ENCODE data around the gene APOBEC3C. TPM values are rescaled to one million over a fixed set of nuclear protein-coding genes. Genes with fewer than 3 reads are reported as not detected.
"Not testable (repeated sequence)": the region's sequence is repeated elsewhere in the genome, so short reads cannot be mapped to it uniquely, and the experiment has no call there.

The APOBEC3C gene
- total RNA-seq, 1 donor from 2014 or later, result 18.5 TPM

GRCh38 chr22:39016592-39016991 lies 2.5 kb downstream of the APOBEC3C start:
- H3K4me3 ChIP-seq (ENCODE audit: low read depth, low read length), result no peak overlapping the region
- TF ChIP-seq CTCF (conservative IDR thresholded peaks at IDR 0.05; ENCODE audit: low read depth, low read length), result no peak
- no peak for DNase-seq (ENCODE audit: low read depth)

GRCh38 chr22:39017596-39018365 lies 3.7 kb downstream of the APOBEC3C start:
- no peak for TF ChIP-seq CTCF (conservative IDR thresholded peaks at IDR 0.05; ENCODE audit: low read depth, low read length)
- H3K4me3 ChIP-seq (ENCODE audit: low read depth, low read length), result no peak overlapping the region
- no peak for DNase-seq (ENCODE audit: low read depth)

GRCh38 chr22:39020021-39020651 lies 6.1 kb downstream of the APOBEC3C start:
- DNase-seq (ENCODE audit: low read depth), result not testable (repeated sequence)
- peak overlapping the region; percentile 26 for H3K4me3 ChIP-seq (ENCODE audit: low read depth, low read length)

- TF ChIP-seq CTCF (conservative IDR thresholded peaks at IDR 0.05; ENCODE audit: low read depth, low read length), result no peak
- peak overlapping the region; percentile 34 for H3K4me3 ChIP-seq (ENCODE audit: low read depth, low read length)
- no peak for DNase-seq (ENCODE audit: low read depth)
Measured at GRCh38 chr22:39021552-39022250, 7.6 kb downstream of the APOBEC3C start.

- no peak overlapping the region for H3K4me3 ChIP-seq (ENCODE audit: low read depth, low read length)
- DNase-seq (ENCODE audit: low read depth), result no peak
- no peak for TF ChIP-seq CTCF (conservative IDR thresholded peaks at IDR 0.05; ENCODE audit: low read depth, low read length)
Measured at GRCh38 chr22:39024519-39025308, 10.7 kb downstream of the APOBEC3C start.

GRCh38 chr22:39026509-39027150 lies 12.6 kb downstream of the APOBEC3C start:
- DNase-seq (ENCODE audit: low read depth), result no peak
- TF ChIP-seq CTCF (conservative IDR thresholded peaks at IDR 0.05; ENCODE audit: low read depth, low read length), result no peak
- H3K4me3 ChIP-seq (ENCODE audit: low read depth, low read length), result no peak overlapping the region

All from epithelial cell of proximal tubule (primary cell).